ENCODE results near the gene CCNA1. TPM values are rescaled to one million over a fixed set of nuclear protein-coding genes. Genes with fewer than 3 reads are reported as not detected.

CCNA1 gene
- total RNA-seq, 1 experiment from 2014 or later = 0.39 TPM

- no peak overlapping the region for H3K27ac ChIP-seq
- H3K36me3 ChIP-seq = no peaks in the 10 kb centered on the region
- no peaks in the 10 kb centered on the region for H3K9me3 ChIP-seq (replicated peaks)
- H3K4me1 ChIP-seq (replicated peaks) = no peaks in the 10 kb centered on the region
- DNase-seq (ENCODE audit: low read depth in 1 of 2, low spot score in 2 of 2) = no peak
- no peak overlapping the region for H3K4me3 ChIP-seq
- no peaks in the 10 kb centered on the region for H3K27me3 ChIP-seq (replicated peaks)
Observed at GRCh38 chr13:36480726-36481427, 48.6 kb downstream of the CCNA1 start.

GRCh38 chr13:36490055-36490454, 57.8 kb downstream of the CCNA1 start:
- no peak overlapping the region for H3K4me3 ChIP-seq
- no peak overlapping the region for H3K27ac ChIP-seq
- H3K9me3 ChIP-seq (replicated peaks) = no peaks in the 10 kb centered on the region
- H3K27me3 ChIP-seq (replicated peaks) = no peaks in the 10 kb centered on the region; the same call in 1 of the 2 replicates
- no peaks in the 10 kb centered on the region for H3K36me3 ChIP-seq
- no peak for DNase-seq (ENCODE audit: low read depth in 1 of 2, low spot score in 2 of 2)
- H3K4me1 ChIP-seq (replicated peaks) = no peaks in the 10 kb centered on the region

Other genes with a start within 250 kb of the CCNA1 start
- 0.37 TPM in 1 of 2 replicates, not detected in the other for gene SOHLH2, start 217.9 kb upstream of the CCNA1 start, total RNA-seq (2014; rRNA removed; shearing (Covaris generic))
- gene CCDC169, start 134.7 kb upstream of the CCNA1 start, total RNA-seq (2014; rRNA removed; shearing (Covaris generic)) = 1.4 and 5.0 TPM in 2 replicates
- 64.1 and 94.7 TPM in 2 replicates for gene SPART, start 86.1 kb upstream of the CCNA1 start, total RNA-seq (2014; rRNA removed; shearing (Covaris generic))
- gene SERTM1, start 241.5 kb downstream of the CCNA1 start, total RNA-seq (2014; rRNA removed; shearing (Covaris generic)) = not detected in 2 replicates